Neutrophil (primary cell): ENCODE measurements around the gene NEDD4L.
A peak's percentile ranks its signal among the peaks of the same experiment; 100 is the strongest.

Experiments
- H3K27ac ChIP-seq: fragments of 200-600 bp; sonication (generic); 2 replicates; pipeline ENCODE4 v1.5.1; 2016; ENCODE audit warnings: mild to moderate bottlenecking, moderate library complexity
- H3K27me3 ChIP-seq: fragments of 200-600 bp; sonication (generic); 2 replicates; pipeline ENCODE4 v1.6.0; 2016; ENCODE audit warnings: mild to moderate bottlenecking
- H3K36me3 ChIP-seq: fragments of 200-600 bp; sonication (generic); 2 replicates; pipeline ENCODE4 v1.5.1; 2017
- H3K4me1 ChIP-seq, 2 experiments: fragments of 200-600 bp in 1 of 2; sonication (generic) in 1 of 2; 1 replicate in 1 of 2; 2 replicates in 1 of 2; pipeline versions ENCODE4 v1.5.1 to v1.6.1; 2013 to 2016; ENCODE audit warnings: low read depth in 1 of 2, low read length in 1 of 2, mild to moderate bottlenecking in 1 of 2, moderate library complexity in 1 of 2; ENCODE audit not compliant: control insufficient read depth in 1 of 2, insufficient read depth in 1 of 2
- H3K4me3 ChIP-seq, 2 experiments: fragments of 200-600 bp in 1 of 2; sonication (generic) in 1 of 2; 1 replicate in 1 of 2; 2 replicates in 1 of 2; pipeline ENCODE4 v1.5.1; 2013 to 2016; ENCODE audit warnings: low read depth in 1 of 2, low read length in 1 of 2, mild to moderate bottlenecking in 1 of 2, moderate library complexity in 1 of 2
- H3K9me3 ChIP-seq: fragments of 200-600 bp; sonication (generic); 2 replicates; pipeline ENCODE4 v1.5.1; 2016
- TF ChIP-seq, protein P1 (sequence below): fragments of 200-600 bp; sonication (generic); IDR thresholded peaks from 2 replicates; pipeline ENCODE4 v1.5.1; 2016; ENCODE audit warnings: antibody characterized with exemption

Gene NEDD4L

DNA sequence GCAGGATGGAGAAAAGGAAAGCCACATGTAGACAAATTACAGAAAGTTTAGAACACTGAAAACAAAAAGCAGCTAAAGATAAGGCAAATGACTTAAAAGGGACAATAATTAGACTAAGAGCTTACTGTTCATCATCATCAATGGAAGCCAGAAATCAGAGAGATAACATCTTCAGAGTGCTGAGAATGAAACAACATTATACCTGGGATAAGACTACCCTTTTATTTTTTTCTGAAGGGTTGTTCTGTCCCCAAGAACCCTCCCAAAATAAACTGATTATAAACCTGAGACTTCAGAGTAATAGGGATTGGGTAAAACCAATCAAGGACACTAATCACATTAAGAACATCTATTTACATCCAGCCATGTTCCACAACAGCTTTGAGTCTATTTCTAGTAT is 6.9 kb upstream of the NEDD4L start:
- H3K4me3 ChIP-seq = no peak overlapping the region
- no peaks in the 10 kb centered on the region for H3K36me3 ChIP-seq
- TF ChIP-seq, protein P1, sequence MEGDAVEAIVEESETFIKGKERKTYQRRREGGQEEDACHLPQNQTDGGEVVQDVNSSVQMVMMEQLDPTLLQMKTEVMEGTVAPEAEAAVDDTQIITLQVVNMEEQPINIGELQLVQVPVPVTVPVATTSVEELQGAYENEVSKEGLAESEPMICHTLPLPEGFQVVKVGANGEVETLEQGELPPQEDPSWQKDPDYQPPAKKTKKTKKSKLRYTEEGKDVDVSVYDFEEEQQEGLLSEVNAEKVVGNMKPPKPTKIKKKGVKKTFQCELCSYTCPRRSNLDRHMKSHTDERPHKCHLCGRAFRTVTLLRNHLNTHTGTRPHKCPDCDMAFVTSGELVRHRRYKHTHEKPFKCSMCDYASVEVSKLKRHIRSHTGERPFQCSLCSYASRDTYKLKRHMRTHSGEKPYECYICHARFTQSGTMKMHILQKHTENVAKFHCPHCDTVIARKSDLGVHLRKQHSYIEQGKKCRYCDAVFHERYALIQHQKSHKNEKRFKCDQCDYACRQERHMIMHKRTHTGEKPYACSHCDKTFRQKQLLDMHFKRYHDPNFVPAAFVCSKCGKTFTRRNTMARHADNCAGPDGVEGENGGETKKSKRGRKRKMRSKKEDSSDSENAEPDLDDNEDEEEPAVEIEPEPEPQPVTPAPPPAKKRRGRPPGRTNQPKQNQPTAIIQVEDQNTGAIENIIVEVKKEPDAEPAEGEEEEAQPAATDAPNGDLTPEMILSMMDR = no peak
- no peak overlapping the region for H3K27ac ChIP-seq
- H3K9me3 ChIP-seq = no peaks in the 10 kb centered on the region
- no peaks in the 10 kb centered on the region for H3K4me1 ChIP-seq
- peaks cover 57% of the 10 kb centered on the region for H3K27me3 ChIP-seq

- TF ChIP-seq, protein P1 = no peak
- peaks cover 62% of the 10 kb centered on the region for H3K27me3 ChIP-seq
- no peak overlapping the region for H3K4me3 ChIP-seq
- H3K9me3 ChIP-seq = no peaks in the 10 kb centered on the region
- no peak overlapping the region for H3K27ac ChIP-seq
- no peaks in the 10 kb centered on the region for H3K36me3 ChIP-seq
- peaks cover 0 to 3% of the 10 kb centered on the region in 2 experiments for H3K4me1 ChIP-seq
These were observed 6.0 kb upstream of the NEDD4L start for GRCh38 chr18:58038063-58038462.

- Histone ChIP-seq H3K27ac (no peak overlapping the region), H3K4me1 (peaks cover 14 to 29% of the 10 kb centered on the region in 2 experiments), H3K4me3 (no peak overlapping the region), H3K27me3 (peaks cover 74% of the 10 kb centered on the region), H3K9me3 (no peaks in the 10 kb centered on the region), H3K36me3 (no peaks in the 10 kb centered on the region)
- TF ChIP-seq, protein P1 = no peak
These were observed 2.4 kb upstream of the NEDD4L start for GRCh38 chr18:58041633-58042032.

DNA sequence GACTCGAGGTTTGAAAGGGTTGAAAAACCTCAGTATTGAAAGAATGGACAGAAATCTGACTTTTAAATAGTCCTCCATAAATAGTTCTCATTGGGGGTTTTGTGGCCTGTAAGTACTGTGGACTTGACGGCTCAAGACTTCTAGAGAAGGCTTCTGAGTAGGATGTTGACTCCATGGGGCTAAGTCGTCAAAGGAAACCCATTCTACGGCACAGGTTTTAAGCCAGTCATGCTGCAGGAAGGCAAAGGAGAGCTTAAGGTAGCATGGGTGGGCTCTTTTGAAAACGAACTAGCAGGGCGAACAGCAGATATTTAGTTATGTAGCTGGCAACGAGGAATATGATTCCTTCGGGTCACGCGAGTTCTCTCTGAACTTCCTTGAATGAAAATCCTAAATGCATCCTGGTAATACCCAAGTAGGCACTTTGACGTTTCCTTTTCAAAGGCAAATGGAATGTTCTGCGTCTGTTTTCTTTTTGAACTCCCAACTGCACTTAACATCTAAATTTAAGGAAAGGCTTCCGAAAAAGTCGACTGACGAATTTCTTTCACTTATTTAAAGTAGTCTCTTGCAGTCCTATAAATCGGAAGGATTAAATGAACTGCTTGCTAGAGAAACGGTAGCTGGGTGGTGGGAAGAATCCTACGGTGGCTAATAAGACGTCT is 1.1 kb upstream of the NEDD4L start:
- Histone ChIP-seq H3K9me3 (no peaks in the 10 kb centered on the region), H3K27ac (no peak overlapping the region), H3K4me3 (peak overlapping the region in 1 of 2 experiments; percentile 56), H3K4me1 (peaks cover 14 to 29% of the 10 kb centered on the region in 2 experiments), H3K27me3 (peaks cover 75% of the 10 kb centered on the region), H3K36me3 (no peaks in the 10 kb centered on the region)
- TF ChIP-seq, protein P1 = no peak

- TF ChIP-seq, protein P1 = no peak
- Histone ChIP-seq H3K36me3 (no peaks in the 10 kb centered on the region), H3K4me1 (peaks cover 14 to 29% of the 10 kb centered on the region in 2 experiments), H3K27ac (no peak overlapping the region), H3K27me3 (peaks cover 75% of the 10 kb centered on the region), H3K9me3 (no peaks in the 10 kb centered on the region), H3K4me3 (peak overlapping the region; percentile 38 to 56)
These were observed 580 bp downstream of the NEDD4L start for GRCh38 chr18:58044370-58045241.
